ENCODE results near the gene OR6C6. TPM values are rescaled to one million over a fixed set of nuclear protein-coding genes. Genes with fewer than 3 reads are reported as not detected.

Gene OR6C6
- total RNA-seq, 2 experiments from 2014 or later, result not detected

- TF ChIP-seq CTCF (IDR thresholded peaks at IDR 0.05), result no peak
- Histone ChIP-seq H3K27ac (ENCODE audit: low read depth in 1 of 2, low read length in 2 of 2) (no peak overlapping the region), H3K36me3 (ENCODE audit: insufficient read depth, low read length) (no peaks in the 10 kb centered on the region), H3K27me3 (ENCODE audit: control insufficient read depth in 1 of 2, insufficient read depth in 2 of 2, low read length in 2 of 2) (peaks cover 0 to 7% of the 10 kb centered on the region in 2 experiments), H3K9me3 (ENCODE audit: control insufficient read depth in 1 of 2, insufficient read depth in 1 of 2, low read length in 2 of 2) (no peaks in the 10 kb centered on the region), H3K4me3 (ENCODE audit: low read length) (no peak overlapping the region), H3K4me1 (ENCODE audit: insufficient read depth, low read length) (no peaks in the 10 kb centered on the region)
- Mint-ChIP-seq H3K9me3 (no peaks in the 10 kb centered on the region), H3K4me3 (no peak overlapping the region), H3K27me3 (peaks cover 16% of the 10 kb centered on the region), H3K27ac (no peak overlapping the region), H3K4me1 (ENCODE audit: low read depth) (no peaks in the 10 kb centered on the region), H3K36me3 (ENCODE audit: low read depth) (no peaks in the 10 kb centered on the region)
- intact Hi-C loops (cut with DNase I, micrococcal nuclease), result no loop called here
- ChIA-PET POLR2A (no interaction called here), CTCF (no interaction called here)
- ATAC-seq (ENCODE audit: poor library complexity), result no peak
- no peak for DNase-seq
These were observed 43.1 kb downstream of the OR6C6 start for GRCh38 chr12:55253281-55253680.

GRCh38 chr12:55250944-55251343 is 45.4 kb downstream of the OR6C6 start:
- H3K27me3 Mint-ChIP-seq, result peaks cover 35% of the 10 kb centered on the region
- no peak overlapping the region for H3K27ac ChIP-seq (ENCODE audit: low read depth in 1 of 2, low read length in 2 of 2)
- no peaks in the 10 kb centered on the region for H3K36me3 Mint-ChIP-seq (ENCODE audit: low read depth)
- H3K9me3 ChIP-seq (ENCODE audit: control insufficient read depth in 1 of 2, insufficient read depth in 1 of 2, low read length in 2 of 2), result no peaks in the 10 kb centered on the region
- H3K4me3 Mint-ChIP-seq, result no peak overlapping the region
- H3K9me3 Mint-ChIP-seq, result no peaks in the 10 kb centered on the region
- ChIA-PET POLR2A (no interaction called here), CTCF (no interaction called here)
- DNase-seq (no peak), ATAC-seq (ENCODE audit: poor library complexity) (no peak)
- peaks cover 4 to 17% of the 10 kb centered on the region in 2 experiments for H3K27me3 ChIP-seq (ENCODE audit: control insufficient read depth in 1 of 2, insufficient read depth in 2 of 2, low read length in 2 of 2)
- no peaks in the 10 kb centered on the region for H3K4me1 Mint-ChIP-seq (ENCODE audit: low read depth)
- intact Hi-C loops (cut with DNase I, micrococcal nuclease), result no loop called here
- no peak overlapping the region for H3K27ac Mint-ChIP-seq
- no peak overlapping the region for H3K4me3 ChIP-seq (ENCODE audit: low read length)
- H3K36me3 ChIP-seq (ENCODE audit: insufficient read depth, low read length), result no peaks in the 10 kb centered on the region
- no peak for TF ChIP-seq CTCF (IDR thresholded peaks at IDR 0.05)
- no peaks in the 10 kb centered on the region for H3K4me1 ChIP-seq (ENCODE audit: insufficient read depth, low read length)

GRCh38 chr12:55246159-55246558 is 50.2 kb downstream of the OR6C6 start:
- Mint-ChIP-seq H3K9me3 (no peaks in the 10 kb centered on the region), H3K27me3 (peaks cover 37% of the 10 kb centered on the region), H3K4me1 (ENCODE audit: low read depth) (no peaks in the 10 kb centered on the region), H3K36me3 (ENCODE audit: low read depth) (no peaks in the 10 kb centered on the region), H3K27ac (no peak overlapping the region), H3K4me3 (no peak overlapping the region)
- no peak for ATAC-seq (ENCODE audit: poor library complexity)
- Histone ChIP-seq H3K36me3 (ENCODE audit: insufficient read depth, low read length) (no peaks in the 10 kb centered on the region), H3K27me3 (ENCODE audit: control insufficient read depth in 1 of 2, insufficient read depth in 2 of 2, low read length in 2 of 2) (peaks cover 4 to 10% of the 10 kb centered on the region in 2 experiments), H3K9me3 (ENCODE audit: control insufficient read depth in 1 of 2, insufficient read depth in 1 of 2, low read length in 2 of 2) (peaks cover 0 to 4% of the 10 kb centered on the region in 2 experiments), H3K4me1 (ENCODE audit: insufficient read depth, low read length) (no peaks in the 10 kb centered on the region), H3K27ac (ENCODE audit: low read depth in 1 of 2, low read length in 2 of 2) (no peak overlapping the region), H3K4me3 (ENCODE audit: low read length) (no peak overlapping the region)
- ChIA-PET CTCF (no interaction called here), POLR2A (no interaction called here)
- TF ChIP-seq CTCF (IDR thresholded peaks at IDR 0.05), result no peak
- DNase-seq, result no peak
- intact Hi-C loops (cut with DNase I, micrococcal nuclease), result no loop called here

Data from CD4-positive, alpha-beta T cell (primary cell).